ENCODE results near the gene PGRMC2.
A peak's percentile ranks its signal among the peaks of the same experiment; 100 is the strongest.

Gene PGRMC2

DNA sequence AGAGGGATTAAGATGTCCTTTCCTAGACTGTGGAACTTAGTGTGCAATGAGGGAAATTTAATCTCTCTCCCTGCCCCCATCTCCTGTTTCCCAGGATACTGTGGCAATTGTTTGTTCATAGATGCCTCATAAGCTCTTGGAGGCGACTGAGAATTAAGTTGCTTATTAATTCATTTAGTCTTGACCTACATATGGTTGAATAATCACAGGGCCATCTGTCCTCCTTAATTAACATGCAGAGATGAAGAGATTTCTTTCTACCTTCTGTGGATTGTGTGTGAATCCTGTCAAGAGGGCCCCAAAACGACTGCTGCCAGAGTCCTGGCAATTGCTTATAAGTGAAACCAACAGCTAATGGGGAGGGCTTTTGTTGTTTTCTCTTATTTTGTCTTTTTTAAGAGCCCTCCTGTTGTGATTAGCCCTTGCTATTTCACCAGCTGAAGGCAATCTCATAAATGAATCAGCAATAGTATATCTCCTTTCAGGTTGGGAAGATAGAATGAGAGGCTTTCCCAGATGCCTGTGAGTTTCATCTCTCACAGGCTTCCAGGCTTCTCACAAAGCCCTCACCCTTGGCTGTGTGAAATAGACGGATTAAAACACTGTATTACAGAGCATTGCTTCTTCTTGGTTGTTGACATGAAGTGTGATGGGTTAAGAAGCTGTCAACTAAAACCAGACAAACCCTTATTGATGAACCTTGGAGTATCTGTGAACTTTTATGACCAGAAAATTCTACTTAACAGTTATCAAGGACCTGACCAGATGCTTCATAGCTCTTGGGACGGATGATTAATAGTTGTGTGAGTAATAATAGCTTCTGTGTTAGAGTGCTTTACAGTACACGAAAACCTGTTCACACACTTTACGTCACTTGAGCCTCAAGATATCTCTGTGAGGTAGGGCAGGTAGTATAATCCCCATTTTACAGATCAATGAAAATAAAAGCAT, 58.5 kb downstream of the PGRMC2 start:
- ChIA-PET CTCF (no interaction called here), POLR2A (no interaction called here)
- H3K9me3 ChIP-seq (ENCODE audit: control insufficient read depth, insufficient read depth, low read depth, low read length): no peaks in the 10 kb centered on the region
- H3K27ac ChIP-seq (ENCODE audit: extremely low read depth, low read depth, low read length): no peak overlapping the region
- no peaks in the 10 kb centered on the region for H3K4me1 ChIP-seq (ENCODE audit: control insufficient read depth, insufficient read depth, low read length)
- H3K36me3 ChIP-seq (ENCODE audit: control insufficient read depth in 2 of 2, insufficient read depth in 1 of 2, low read length in 2 of 2): no peaks in the 10 kb centered on the region
- H3K4me3 ChIP-seq (ENCODE audit: low read depth, low read length): no peak overlapping the region
- TF ChIP-seq HOXD13 (CRISPR knock-in tag; IDR thresholded peaks at IDR 0.05; ENCODE audit: borderline replicate concordance): no peak
- no peak for TF ChIP-seq ZNF660 (tag by site-specific recombination; IDR thresholded peaks at IDR 0.05)
- TF ChIP-seq ZNF426 (tag by site-specific recombination; IDR thresholded peaks at IDR 0.05): no peak
- TF ChIP-seq, protein P1, sequence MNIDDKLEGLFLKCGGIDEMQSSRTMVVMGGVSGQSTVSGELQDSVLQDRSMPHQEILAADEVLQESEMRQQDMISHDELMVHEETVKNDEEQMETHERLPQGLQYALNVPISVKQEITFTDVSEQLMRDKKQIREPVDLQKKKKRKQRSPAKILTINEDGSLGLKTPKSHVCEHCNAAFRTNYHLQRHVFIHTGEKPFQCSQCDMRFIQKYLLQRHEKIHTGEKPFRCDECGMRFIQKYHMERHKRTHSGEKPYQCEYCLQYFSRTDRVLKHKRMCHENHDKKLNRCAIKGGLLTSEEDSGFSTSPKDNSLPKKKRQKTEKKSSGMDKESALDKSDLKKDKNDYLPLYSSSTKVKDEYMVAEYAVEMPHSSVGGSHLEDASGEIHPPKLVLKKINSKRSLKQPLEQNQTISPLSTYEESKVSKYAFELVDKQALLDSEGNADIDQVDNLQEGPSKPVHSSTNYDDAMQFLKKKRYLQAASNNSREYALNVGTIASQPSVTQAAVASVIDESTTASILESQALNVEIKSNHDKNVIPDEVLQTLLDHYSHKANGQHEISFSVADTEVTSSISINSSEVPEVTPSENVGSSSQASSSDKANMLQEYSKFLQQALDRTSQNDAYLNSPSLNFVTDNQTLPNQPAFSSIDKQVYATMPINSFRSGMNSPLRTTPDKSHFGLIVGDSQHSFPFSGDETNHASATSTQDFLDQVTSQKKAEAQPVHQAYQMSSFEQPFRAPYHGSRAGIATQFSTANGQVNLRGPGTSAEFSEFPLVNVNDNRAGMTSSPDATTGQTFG (tag by site-specific recombination; IDR thresholded peaks at IDR 0.05; ENCODE audit: borderline replicate concordance): no peak
- no peak for TF ChIP-seq ZNF670 (tag by site-specific recombination; IDR thresholded peaks at IDR 0.05; ENCODE audit: low read depth)
- no peak for TF ChIP-seq ZBTB48 (tag by site-specific recombination; IDR thresholded peaks at IDR 0.05)
- no peak for TF ChIP-seq OSR2 (tag by site-specific recombination; IDR thresholded peaks at IDR 0.05)
- no peak for TF ChIP-seq ZNF548 (tag by site-specific recombination; IDR thresholded peaks at IDR 0.05)

DNA sequence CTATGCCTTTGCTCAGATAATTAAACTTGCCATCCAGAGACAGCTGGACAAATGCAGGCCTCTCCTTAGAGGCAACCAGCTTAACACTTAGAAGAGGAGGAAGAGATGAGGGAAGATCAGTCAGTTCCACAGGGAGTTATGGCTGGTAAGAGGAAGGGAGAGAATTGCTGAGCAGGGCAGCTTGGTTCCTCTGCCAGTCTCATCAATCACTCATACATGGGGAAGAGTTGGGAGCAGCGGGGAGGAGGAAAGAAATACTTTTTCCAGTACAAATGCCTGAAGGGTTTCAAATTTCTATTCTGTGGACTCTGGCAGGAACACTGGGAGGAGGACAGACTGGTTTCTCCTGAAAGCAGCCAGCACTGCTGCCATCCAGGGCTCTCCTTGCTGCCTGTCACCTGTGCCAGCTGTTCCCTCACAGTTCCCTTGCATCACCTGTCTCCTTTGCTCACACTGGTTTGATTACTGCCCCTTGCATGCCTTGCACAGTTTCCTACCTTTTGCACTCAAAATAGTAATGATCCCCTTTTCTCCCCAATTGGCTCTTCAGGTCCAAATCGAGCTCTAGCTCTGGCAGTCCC, 59.5 kb downstream of the PGRMC2 start:
- Histone ChIP-seq H3K36me3 (ENCODE audit: control insufficient read depth in 2 of 2, insufficient read depth in 1 of 2, low read length in 2 of 2) (no peaks in the 10 kb centered on the region), H3K27ac (ENCODE audit: extremely low read depth, low read depth, low read length) (no peak overlapping the region), H3K4me3 (ENCODE audit: low read depth, low read length) (no peak overlapping the region), H3K4me1 (ENCODE audit: control insufficient read depth, insufficient read depth, low read length) (no peaks in the 10 kb centered on the region), H3K9me3 (ENCODE audit: control insufficient read depth, insufficient read depth, low read depth, low read length) (no peaks in the 10 kb centered on the region)
- ChIA-PET CTCF (interaction anchor here (0.6 kb wide), 1 partner anchor 226 kb away, joined by 3 read pairs; no protein-coding TSS in a partner anchor), POLR2A (no interaction called here)
- TF ChIP-seq ZNF530 (tag by site-specific recombination; IDR thresholded peaks at IDR 0.05; ENCODE audit: low read depth) (peak; percentile 85), ZNF555 (tag by site-specific recombination; conservative IDR thresholded peaks at IDR 0.05) (no peak)

DNA sequence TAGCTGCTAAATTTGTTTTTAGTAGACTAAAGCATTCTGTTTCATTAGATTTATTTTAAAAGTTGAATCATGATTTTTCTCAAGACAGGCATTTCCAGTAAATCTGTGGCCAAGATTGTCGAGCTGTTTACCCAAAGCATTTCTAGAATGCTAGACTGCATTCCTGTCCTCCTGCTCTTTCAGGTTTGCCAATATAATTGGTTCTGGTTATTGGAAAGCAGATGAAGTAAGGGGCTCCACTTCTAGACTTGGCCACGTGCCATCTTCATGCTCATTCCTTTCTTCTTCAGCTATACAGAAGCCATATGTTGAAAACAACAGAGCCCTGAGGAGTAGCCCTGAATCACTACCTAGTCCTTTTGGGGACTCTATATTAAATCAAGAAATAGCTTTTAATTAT, 62.5 kb downstream of the PGRMC2 start:
- no peaks in the 10 kb centered on the region for H3K4me1 ChIP-seq (ENCODE audit: control insufficient read depth, insufficient read depth, low read length)
- no peaks in the 10 kb centered on the region for H3K36me3 ChIP-seq (ENCODE audit: control insufficient read depth in 2 of 2, insufficient read depth in 1 of 2, low read length in 2 of 2)
- no peak overlapping the region for H3K4me3 ChIP-seq (ENCODE audit: low read depth, low read length)
- CTCF ChIA-PET: interaction anchor here (0.9 kb wide), 1 partner anchor 202 kb away, joined by 3 read pairs; no protein-coding TSS in a partner anchor
- POLR2A ChIA-PET: no interaction called here
- H3K27ac ChIP-seq (ENCODE audit: extremely low read depth, low read depth, low read length): no peak overlapping the region
- H3K9me3 ChIP-seq (ENCODE audit: control insufficient read depth, insufficient read depth, low read depth, low read length): no peaks in the 10 kb centered on the region
- no peak for TF ChIP-seq ZNF660 (tag by site-specific recombination; IDR thresholded peaks at IDR 0.05)
- no peak for TF ChIP-seq IKZF3 (tag by site-specific recombination; IDR thresholded peaks at IDR 0.05)
- TF ChIP-seq ZSCAN4 (tag by site-specific recombination; IDR thresholded peaks at IDR 0.05): no peak
- no peak for TF ChIP-seq FEZF1 (tag by site-specific recombination; IDR thresholded peaks at IDR 0.05)
- no peak for TF ChIP-seq ZNF510 (tag by site-specific recombination; IDR thresholded peaks at IDR 0.05; ENCODE audit: insufficient replicate concordance)
- no peak for TF ChIP-seq ZNF585B (tag by site-specific recombination; IDR thresholded peaks at IDR 0.05)
- no peak for TF ChIP-seq WT1 (tag by site-specific recombination; IDR thresholded peaks at IDR 0.05)
- TF ChIP-seq ZNF624 (tag by site-specific recombination; IDR thresholded peaks at IDR 0.05): no peak
- no peak for TF ChIP-seq ZNF394 (tag by site-specific recombination; IDR thresholded peaks at IDR 0.05; ENCODE audit: borderline replicate concordance)
- TF ChIP-seq, protein P2, sequence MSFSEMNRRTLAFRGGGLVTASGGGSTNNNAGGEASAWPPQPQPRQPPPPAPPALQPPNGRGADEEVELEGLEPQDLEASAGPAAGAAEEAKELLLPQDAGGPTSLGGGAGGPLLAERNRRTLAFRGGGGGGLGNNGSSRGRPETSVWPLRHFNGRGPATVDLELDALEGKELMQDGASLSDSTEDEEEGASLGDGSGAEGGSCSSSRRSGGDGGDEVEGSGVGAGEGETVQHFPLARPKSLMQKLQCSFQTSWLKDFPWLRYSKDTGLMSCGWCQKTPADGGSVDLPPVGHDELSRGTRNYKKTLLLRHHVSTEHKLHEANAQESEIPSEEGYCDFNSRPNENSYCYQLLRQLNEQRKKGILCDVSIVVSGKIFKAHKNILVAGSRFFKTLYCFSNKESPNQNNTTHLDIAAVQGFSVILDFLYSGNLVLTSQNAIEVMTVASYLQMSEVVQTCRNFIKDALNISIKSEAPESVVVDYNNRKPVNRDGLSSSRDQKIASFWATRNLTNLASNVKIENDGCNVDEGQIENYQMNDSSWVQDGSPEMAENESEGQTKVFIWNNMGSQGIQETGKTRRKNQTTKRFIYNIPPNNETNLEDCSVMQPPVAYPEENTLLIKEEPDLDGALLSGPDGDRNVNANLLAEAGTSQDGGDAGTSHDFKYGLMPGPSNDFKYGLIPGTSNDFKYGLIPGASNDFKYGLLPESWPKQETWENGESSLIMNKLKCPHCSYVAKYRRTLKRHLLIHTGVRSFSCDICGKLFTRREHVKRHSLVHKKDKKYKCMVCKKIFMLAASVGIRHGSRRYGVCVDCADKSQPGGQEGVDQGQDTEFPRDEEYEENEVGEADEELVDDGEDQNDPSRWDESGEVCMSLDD (tag by site-specific recombination; IDR thresholded peaks at IDR 0.05): no peak
- TF ChIP-seq ZNF239 (tag by site-specific recombination; IDR thresholded peaks at IDR 0.05): no peak
- TF ChIP-seq, protein P3, sequence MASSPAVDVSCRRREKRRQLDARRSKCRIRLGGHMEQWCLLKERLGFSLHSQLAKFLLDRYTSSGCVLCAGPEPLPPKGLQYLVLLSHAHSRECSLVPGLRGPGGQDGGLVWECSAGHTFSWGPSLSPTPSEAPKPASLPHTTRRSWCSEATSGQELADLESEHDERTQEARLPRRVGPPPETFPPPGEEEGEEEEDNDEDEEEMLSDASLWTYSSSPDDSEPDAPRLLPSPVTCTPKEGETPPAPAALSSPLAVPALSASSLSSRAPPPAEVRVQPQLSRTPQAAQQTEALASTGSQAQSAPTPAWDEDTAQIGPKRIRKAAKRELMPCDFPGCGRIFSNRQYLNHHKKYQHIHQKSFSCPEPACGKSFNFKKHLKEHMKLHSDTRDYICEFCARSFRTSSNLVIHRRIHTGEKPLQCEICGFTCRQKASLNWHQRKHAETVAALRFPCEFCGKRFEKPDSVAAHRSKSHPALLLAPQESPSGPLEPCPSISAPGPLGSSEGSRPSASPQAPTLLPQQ (tag by site-specific recombination; IDR thresholded peaks at IDR 0.05): no peak
- TF ChIP-seq ZNF155 (tag by site-specific recombination; IDR thresholded peaks at IDR 0.05): no peak
- no peak for TF ChIP-seq ZNF677 (tag by site-specific recombination; IDR thresholded peaks at IDR 0.05)
